Pons (tissue), 1 donor: ENCODE measurements around the gene NGRN.
A peak's percentile ranks its signal among the peaks of the same experiment; 100 is the strongest.

Source experiments
- DNase-seq: peaks from one replicate; pipeline ENCODE4 v3.0.0-alpha.2; 2016; ENCODE audit warnings: low spot score

NGRN gene, protein sequence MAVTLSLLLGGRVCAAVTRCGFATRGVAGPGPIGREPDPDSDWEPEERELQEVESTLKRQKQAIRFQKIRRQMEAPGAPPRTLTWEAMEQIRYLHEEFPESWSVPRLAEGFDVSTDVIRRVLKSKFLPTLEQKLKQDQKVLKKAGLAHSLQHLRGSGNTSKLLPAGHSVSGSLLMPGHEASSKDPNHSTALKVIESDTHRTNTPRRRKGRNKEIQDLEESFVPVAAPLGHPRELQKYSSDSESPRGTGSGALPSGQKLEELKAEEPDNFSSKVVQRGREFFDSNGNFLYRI

DNA sequence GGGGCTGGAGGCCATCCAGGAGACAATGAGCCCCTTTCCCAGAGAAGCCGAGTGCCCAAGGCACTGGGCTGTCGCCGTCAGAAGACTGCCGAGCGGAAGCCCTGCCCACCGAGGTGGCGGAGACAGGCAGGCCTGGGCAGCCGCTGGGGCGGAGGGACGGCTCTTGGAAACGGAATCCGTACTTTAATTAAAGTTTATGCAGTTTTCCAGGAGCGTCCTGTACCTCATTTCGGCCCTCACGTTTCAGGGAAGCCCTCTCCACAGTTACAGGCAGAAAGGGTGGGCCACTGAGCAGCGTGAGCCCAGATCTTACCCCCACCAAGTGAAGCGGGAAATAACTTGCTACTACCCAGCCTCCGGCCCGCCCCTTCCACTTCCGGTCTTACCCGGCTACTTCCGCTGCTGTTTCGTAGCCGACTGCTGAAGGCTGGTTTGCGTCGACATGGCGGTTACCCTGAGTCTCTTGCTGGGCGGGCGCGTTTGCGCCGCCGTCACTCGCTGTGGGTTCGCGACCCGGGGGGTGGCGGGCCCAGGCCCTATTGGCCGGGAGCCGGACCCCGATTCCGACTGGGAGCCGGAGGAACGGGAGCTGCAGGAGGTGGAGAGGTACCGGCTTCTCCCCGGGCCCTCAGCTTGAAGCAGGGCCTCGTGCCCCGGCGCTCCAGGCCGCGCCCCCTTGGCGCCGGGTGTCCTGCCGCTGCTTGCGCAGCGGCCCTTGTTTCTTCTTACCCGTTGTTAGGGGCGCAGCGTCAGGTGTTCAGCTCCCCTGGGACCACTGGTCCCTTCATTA is at the start of gene NGRN:
TSS of gene NGRN (plus strand) at position 402 of the 790 bp plus-strand sequence. CDS start at position 443, 41 bp downstream.
- DNase-seq: peak; percentile 95

DNA sequence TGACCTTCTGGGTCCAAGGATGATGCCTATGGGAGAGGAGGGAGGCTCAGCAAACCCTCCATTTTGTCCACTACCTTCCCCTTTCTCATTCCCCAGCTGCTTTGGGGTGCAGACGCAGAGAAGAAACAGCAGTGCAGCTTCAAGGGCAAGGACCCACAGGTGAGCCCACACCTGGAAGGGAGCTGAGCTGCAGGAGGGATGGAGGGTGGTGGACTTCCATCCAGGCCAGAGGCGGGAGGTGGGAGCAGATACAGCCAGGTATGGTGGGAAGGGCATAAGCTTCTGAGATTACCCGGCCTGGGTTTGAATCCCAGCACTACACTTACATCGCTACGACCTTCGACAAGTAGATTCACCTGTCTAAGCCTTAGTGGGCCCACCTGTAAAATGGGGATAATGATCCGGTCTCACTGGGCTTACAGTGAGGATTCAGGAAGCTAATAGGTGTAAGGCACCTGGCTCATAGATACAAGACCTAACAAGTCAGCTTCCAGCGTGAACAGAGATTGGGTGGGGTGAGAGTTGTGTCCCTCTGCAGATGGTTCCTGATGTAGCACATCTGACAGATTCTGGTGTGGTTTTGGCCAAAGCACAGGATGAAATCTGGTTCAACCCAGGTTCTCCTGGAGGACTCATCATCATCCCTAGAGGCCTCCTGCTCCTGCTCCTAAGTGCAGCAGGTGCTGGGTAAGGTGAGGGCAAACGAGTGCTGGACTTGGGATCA is 47.6 kb upstream of the NGRN start:
- DNase-seq: no peak

DNA sequence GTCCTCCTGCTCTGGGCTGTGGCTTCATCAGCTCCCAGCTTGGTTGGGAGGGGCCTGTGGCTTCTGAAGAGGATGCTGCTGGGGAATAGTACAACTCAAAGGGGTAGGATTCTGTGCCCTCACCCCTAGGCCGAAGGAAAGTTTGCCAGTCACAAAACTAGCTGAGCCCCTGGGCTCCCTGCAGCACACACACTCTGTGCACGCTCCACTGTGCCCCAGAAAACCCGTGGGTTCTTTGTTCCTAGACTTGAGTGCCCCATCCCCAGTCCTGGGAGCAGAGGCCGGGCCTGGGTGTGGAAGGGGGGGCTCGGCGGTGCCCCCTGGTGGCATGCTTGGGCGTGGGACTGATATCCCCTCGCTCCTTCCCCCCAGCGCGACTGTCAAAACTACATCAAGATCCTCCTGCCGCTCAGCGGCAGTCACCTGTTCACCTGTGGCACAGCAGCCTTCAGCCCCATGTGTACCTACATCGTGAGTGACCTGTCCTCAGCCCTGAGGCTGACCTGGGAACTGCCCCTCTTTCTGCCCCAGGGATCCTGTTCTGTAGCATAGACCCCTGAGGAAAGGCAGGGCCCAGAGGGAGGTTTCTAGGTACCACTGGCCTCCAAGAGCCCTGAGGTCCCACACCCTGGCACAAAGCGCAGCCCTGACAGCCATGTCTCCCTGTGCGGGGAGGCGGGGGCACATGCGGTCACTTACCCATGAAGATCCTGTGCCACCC is 45.9 kb upstream of the NGRN start:
- no peak for DNase-seq

DNA sequence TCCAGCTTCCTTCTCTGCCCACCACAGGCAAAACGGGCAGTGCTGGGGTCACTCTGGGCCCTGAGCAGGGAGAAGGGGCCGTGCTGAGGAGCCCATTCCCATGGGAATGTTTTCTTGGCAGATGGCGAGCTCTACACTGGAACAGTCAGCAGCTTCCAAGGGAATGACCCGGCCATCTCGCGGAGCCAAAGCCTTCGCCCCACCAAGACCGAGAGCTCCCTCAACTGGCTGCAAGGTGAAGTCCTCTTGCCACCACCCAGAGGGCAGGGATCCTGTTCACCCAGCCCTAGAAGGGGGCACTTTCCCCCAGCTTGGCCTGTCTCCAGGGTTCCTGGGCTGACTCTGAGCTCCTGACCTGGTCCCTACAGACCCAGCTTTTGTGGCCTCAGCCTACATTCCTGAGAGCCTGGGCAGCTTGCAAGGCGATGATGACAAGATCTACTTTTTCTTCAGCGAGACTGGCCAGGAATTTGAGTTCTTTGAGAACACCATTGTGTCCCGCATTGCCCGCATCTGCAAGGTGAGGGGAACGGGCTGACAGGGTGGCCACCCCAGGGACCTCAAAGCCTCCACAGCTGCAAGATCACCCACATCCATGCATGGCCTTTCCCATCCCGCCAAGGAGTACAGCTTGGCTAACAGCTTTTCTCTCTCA is 44.1 kb upstream of the NGRN start:
- DNase-seq: peak; percentile 87

DNA sequence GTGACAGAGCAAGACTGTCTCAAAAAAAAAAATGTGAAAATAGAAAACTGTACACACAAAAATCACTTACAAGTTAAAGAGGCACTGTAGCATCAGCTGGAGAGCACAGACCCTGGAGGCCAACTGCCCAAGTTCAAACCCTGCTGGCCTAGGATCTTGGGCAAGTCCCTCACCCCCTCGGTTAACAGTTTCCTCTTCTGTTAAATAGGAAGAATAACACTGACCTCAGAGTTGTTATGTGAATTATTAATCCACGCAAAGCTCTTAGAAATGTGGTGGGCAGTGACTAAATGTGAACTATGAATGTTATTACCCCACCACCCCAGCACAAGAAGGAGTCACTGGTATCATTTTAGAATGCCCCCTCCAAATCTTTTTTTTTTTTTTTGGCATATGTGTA is 42.9 kb upstream of the NGRN start:
- no peak for DNase-seq

DNA sequence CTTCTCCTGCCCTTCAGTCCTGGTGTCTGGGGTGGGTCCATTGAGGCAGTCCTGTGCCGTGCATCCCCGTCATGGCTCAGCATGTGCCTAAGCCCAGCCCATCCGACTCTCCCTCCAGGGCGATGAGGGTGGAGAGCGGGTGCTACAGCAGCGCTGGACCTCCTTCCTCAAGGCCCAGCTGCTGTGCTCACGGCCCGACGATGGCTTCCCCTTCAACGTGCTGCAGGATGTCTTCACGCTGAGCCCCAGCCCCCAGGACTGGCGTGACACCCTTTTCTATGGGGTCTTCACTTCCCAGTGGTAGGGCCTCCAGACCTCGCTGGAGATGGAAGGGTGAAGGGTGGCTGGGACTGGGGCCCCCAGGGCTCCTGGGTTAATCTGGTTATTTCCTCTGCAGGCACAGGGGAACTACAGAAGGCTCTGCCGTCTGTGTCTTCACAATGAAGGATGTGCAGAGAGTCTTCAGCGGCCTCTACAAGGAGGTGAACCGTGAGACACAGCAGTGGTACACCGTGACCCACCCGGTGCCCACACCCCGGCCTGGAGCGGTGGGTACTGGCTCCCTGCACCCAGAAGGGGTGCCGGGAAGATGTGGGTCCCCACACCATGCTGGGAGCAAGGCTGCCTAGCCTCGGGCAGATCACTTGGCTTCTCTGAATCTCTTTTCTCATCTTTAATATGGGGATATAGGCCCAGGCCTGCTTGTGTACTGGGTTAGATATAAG is 41.9 kb upstream of the NGRN start:
- DNase-seq: no peak

DNA sequence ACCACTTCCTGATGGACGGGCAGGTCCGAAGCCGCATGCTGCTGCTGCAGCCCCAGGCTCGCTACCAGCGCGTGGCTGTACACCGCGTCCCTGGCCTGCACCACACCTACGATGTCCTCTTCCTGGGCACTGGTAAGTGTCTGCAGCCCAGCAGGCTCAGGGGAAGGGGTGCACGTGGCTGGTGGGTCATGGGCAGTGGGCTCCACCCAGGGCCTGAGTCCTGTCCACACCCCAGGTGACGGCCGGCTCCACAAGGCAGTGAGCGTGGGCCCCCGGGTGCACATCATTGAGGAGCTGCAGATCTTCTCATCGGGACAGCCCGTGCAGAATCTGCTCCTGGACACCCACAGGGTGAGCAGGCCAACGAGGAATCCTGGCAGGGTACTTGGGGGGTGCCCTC is 40.4 kb upstream of the NGRN start:
- no peak for DNase-seq

DNA sequence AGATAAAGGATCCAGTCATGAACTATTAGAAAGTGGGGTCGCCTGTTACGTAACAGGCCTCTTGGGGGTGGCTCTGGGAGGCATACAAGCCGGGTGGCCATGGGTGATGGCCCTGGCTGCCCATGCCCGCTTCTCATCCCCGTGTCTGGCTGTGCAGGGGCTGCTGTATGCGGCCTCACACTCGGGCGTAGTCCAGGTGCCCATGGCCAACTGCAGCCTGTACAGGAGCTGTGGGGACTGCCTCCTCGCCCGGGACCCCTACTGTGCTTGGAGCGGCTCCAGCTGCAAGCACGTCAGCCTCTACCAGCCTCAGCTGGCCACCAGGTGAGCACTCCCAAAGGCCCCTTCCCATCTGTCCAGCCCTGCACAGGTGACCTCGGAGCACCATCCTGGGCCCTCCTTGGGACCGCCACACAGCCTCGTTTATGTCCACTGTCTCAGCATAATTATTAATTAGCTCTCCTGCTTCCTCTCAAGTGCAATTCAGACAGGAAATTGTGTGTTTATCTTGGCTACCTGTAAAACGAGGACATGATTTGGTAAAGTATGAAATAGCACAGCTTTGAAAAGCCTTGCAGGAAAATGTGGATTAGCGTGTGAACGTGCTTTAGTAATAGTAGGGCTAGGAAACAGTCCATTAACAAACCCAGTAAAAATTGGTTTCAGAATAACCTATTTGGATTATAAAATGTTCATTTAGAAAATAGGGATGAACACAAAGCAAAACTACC is 39.8 kb upstream of the NGRN start:
- no peak for DNase-seq

DNA sequence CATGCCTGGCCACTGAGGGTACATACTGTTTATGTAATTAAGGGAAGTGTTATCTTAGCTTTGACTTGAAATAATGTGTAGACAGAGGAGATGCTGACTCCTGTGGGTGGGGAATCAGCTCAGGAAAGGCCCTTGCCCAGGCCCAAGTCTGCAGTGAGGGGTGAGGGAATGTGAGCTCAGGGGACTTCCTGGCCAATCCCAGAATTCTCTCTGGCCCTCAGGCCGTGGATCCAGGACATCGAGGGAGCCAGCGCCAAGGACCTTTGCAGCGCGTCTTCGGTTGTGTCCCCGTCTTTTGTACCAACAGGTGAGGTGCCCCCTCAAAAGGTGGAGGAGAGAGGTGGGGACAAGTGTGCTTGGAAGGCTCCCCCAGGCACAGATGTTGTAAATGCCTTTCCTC is 38.1 kb upstream of the NGRN start:
- DNase-seq: no peak

DNA sequence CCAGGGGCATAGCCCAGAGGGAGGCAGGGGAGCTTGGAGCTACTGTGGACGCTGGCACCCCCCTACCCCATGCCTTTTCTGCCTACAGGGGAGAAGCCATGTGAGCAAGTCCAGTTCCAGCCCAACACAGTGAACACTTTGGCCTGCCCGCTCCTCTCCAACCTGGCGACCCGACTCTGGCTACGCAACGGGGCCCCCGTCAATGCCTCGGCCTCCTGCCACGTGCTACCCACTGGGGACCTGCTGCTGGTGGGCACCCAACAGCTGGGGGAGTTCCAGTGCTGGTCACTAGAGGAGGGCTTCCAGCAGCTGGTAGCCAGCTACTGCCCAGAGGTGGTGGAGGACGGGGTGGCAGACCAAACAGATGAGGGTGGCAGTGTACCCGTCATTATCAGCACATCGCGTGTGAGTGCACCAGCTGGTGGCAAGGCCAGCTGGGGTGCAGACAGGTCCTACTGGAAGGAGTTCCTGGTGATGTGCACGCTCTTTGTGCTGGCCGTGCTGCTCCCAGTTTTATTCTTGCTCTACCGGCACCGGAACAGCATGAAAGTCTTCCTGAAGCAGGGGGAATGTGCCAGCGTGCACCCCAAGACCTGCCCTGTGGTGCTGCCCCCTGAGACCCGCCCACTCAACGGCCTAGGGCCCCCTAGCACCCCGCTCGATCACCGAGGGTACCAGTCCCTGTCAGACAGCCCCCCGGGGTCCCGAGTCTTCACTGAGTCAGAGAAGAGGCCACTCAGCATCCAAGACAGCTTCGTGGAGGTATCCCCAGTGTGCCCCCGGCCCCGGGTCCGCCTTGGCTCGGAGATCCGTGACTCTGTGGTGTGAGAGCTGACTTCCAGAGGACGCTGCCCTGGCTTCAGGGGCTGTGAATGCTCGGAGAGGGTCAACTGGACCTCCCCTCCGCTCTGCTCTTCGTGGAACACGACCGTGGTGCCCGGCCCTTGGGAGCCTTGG is 37.4 kb upstream of the NGRN start:
- no peak for DNase-seq

DNA sequence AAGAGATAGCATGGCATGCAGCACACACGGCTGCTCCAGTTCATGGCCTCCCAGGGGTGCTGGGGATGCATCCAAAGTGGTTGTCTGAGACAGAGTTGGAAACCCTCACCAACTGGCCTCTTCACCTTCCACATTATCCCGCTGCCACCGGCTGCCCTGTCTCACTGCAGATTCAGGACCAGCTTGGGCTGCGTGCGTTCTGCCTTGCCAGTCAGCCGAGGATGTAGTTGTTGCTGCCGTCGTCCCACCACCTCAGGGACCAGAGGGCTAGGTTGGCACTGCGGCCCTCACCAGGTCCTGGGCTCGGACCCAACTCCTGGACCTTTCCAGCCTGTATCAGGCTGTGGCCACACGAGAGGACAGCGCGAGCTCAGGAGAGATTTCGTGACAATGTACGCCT is 36.5 kb upstream of the NGRN start:
- DNase-seq: no peak

DNA sequence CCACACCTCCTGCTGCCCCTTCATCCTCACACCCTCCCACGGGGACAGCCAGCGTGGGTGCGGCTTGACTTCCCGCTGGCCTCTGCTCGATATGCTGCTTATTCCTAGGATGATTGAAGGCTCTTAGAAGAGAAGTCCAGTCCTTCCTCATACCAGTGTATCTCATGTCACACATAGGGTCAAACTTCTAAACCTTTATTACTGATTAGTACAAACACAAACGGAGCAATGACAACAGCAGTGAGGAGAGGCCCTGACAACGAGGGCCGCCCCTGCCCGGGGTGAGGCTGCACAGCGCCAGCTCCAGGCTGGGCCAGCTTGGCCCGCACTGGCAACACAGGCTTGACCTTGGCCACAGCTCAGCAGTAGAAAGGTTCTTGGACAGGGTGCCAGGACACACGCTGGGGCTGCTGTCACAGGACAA is 35.4 kb upstream of the NGRN start:
- no peak for DNase-seq

DNA sequence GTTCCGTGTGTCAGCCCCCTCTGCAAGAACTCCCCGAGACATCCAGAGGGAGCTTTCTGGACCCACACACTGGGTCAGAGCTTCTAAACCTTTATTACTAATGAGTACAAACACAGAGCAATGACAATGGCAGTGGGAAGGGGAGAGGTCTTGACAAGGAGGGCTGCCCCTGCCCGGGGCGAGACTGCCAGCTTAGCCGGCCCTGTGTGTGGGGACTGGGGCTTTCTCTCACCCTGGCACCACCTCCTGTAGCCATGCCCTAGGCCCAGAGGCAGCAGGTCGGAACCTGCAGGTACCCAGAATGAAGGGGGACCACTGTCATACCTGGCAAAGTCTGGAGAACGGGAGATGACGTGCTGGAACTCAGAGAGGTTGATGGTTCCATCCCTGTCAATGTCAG is 34.9 kb upstream of the NGRN start:
- no peak for DNase-seq

DNA sequence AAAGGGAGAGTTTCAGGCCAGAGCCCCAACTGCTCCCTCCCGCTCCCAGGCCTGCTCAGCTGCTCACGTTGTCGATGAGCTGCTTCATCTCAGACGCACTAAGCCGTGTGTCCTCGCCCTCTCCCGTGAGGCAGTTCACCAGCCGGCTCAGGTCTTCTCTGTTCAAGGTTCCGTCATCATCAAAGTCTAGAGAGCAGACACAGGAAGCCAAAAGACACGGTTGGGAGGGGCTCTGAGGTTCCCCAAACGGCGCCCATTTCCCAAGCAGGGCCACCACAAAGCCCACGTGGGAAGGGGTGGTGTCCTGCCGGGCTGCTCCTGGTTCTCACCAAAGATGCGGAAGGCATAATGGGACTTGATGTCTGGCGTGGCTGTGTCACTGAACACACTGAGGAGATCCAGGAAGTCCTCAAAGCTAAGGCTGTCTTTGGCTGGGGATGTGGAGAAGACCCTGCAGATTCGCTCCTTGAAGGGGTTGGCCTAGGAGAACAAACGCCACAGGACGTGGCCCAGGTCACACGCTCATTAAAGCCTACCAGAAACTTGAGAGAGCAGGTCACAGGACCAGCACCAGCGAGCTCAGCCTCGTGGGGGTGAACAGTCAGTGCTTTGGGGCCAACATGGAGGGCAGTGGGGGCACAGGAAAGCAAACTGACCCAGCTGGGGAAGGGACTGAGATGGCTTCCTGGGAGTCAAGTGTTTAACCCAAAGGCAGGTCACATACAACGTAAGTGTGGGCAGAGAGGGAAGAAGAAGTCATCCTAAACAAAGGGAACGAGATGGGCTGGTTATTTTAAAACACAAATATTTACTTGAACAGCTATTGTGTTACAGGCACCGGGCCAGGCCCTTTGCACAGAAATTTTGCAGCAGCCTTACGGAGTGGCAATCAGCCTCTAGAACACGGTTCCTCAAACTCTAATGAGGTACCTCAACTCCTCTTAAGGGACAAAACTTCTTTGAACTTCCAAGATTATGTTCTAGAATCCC is 34.1 kb upstream of the NGRN start:
- peak; percentile 56 for DNase-seq

DNA sequence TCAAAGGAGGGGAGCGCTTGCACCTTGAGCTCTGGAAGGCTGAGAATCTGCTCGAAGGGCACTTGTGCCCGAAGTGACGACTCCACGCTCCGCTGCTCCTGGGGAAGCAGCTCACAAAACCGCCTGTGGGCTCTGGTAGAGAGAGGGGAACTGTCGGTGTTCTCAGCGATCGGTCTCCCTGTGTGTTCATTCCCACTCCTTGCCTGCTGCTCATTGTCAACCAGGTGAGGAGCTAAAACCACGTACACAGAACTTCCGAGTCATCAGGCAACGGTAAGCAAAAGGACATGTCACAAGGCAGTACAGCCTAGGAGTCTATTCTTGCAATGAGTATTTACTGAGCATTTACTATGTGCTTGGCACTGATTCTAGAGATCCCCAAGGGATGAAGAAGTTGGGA is 33.3 kb upstream of the NGRN start:
- DNase-seq: no peak

DNA sequence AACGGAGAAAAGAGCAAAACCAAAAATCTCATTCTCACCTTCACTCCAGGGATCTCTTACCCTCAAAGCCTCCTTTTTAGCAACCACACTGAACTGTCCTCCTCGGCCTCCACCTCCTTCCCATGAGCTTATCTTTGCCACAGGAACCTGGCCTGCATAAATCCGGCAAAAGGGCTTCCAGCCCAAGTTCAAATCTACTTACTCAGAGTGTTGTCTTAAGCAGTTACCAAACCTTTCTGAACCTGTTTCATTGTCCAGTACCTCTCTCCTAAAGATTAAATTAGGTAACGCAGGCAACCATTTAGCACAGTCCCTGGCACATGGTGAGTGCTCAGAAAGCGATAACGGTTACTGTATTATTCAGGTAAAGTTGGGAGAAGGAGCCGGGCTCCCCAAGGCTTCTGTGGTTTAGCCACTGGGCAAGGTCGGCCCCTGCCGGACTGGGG is 32.5 kb upstream of the NGRN start:
- DNase-seq: peak; percentile 46

DNA sequence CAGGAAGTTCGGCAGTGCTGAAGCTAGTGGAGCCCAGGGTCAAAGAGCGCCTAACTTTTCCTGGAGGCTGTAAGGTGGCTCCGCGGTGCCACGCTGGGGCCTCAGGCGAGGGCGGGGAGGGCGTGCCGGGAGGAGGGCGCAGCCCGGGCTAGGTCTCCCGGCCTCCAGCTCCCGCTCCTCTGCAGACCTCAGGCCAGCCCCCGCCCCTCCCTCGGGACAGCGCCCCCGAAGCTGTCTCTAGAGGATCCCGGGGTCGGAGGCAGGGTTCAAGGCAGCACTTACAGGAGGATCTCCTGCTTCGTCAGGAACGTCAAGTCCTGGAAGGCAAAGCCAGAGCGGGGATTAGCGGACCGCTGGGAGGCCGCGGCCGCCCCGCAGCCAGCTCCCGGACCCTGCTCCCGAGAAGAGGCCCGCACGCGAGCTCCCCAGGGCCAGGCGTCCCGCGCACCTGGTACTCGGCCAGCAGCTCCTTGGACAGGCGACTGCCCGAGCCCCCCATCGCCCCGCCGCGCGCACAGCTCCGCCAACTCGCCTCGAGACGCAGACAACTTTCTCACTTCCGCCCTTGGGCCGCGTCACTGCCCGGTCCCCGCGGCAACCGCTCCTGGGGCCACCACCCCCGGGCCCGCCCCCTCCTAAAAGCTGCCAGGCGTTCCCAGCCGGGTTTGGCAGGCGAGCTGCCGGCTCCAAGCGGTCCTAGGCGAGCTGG is 31.9 kb upstream of the NGRN start, which contains the start of gene CIB1:
TSS of gene CIB1 (minus strand) at position 555 of the 709 bp plus-strand sequence. CDS start at position 499, 56 bp downstream.
- peak; percentile 98 for DNase-seq
